ENCODE measurements around the gene NPLOC4.

The NPLOC4 gene

DNA sequence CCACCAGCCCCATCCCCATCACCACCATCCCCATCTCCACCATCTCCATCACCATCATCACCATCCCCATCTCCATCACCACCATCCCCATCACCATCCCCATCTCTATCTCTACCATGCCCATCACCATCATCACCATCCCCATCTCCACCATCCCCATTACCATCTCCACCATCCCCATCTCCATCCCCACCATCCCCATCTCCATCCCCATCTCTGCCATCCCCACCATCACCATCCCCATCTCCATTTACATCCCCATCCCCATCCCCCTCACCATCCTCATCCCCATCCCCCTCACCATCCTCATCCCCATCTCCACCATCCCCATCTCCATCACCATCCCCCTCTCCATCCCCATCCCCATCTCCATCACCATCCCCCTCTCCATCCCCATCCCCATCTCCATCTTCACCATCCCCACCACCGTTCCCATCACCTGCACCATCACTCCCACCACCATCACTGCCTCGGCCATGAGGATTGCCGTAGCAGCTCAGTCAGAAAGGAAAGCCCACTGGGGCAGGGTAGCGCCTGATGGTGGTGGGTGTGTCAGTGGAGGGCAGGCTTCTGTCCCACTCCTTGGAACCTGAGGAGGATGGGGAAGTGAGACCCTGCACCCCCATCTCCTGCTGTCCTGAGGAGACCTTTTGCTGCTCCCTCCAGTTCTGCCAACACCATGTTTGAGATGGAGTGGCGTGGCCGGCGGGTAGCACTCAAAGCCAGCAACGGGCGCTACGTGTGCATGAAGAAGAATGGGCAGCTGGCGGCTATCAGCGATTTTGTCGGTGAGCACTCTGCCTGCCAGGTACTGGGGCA lies 101.2 kb downstream of the NPLOC4 start:
- Histone ChIP-seq H3K36me3 (peaks cover 8 to 31% (median 25%) of the 10 kb centered on the region in 3 donors), H3K4me3 (no peak overlapping the region), H3K9me3 (no peaks in the 10 kb centered on the region), H3K27me3 (peaks cover 0 to 15% of the 10 kb centered on the region in 2 donors), H3K27ac (no peak overlapping the region), H3K4me1 (peaks cover 0 to 20% (median 10%) of the 10 kb centered on the region in 4 donors)
- intact Hi-C loops (cut with DNase I; ENCODE audit: low total_unique reads): no loop called here
- TF ChIP-seq, protein P1, sequence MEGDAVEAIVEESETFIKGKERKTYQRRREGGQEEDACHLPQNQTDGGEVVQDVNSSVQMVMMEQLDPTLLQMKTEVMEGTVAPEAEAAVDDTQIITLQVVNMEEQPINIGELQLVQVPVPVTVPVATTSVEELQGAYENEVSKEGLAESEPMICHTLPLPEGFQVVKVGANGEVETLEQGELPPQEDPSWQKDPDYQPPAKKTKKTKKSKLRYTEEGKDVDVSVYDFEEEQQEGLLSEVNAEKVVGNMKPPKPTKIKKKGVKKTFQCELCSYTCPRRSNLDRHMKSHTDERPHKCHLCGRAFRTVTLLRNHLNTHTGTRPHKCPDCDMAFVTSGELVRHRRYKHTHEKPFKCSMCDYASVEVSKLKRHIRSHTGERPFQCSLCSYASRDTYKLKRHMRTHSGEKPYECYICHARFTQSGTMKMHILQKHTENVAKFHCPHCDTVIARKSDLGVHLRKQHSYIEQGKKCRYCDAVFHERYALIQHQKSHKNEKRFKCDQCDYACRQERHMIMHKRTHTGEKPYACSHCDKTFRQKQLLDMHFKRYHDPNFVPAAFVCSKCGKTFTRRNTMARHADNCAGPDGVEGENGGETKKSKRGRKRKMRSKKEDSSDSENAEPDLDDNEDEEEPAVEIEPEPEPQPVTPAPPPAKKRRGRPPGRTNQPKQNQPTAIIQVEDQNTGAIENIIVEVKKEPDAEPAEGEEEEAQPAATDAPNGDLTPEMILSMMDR (IDR thresholded peaks at IDR 0.05): no peak
- no peak for DNase-seq

DNA sequence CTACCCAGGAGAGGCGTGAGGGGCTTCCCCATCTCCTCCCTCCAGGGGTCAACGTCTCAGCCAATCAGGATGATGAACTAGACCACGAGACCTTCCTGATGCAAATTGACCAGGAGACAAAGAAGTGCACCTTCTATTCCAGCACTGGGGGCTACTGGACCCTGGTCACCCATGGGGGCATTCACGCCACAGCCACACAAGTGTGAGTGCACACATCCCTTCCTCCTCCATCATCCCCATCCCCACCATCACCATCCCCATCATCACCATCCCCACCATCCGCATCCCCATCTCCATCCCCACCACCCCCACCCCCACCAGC lies 101.9 kb downstream of the NPLOC4 start:
- intact Hi-C loops (cut with DNase I; ENCODE audit: low total_unique reads): no loop called here
- H3K27ac ChIP-seq: no peak overlapping the region
- peaks cover 3 to 23% (median 18%) of the 10 kb centered on the region in 3 donors for H3K36me3 ChIP-seq
- H3K4me3 ChIP-seq: no peak overlapping the region
- peaks cover 0 to 20% (median 10%) of the 10 kb centered on the region in 4 donors for H3K4me1 ChIP-seq
- TF ChIP-seq, protein P1 (IDR thresholded peaks at IDR 0.05): no peak
- H3K9me3 ChIP-seq: no peaks in the 10 kb centered on the region
- no peak for DNase-seq
- H3K27me3 ChIP-seq: peaks cover 0 to 15% of the 10 kb centered on the region in 2 donors

GRCh38 chr17:81534157-81535006 lies 102.5 kb downstream of the NPLOC4 start:
- no peak for DNase-seq
- Histone ChIP-seq H3K4me1 (peaks cover 0 to 20% (median 10%) of the 10 kb centered on the region in 4 donors), H3K27ac (no peak overlapping the region), H3K36me3 (peaks cover 0 to 18% (median 12%) of the 10 kb centered on the region in 3 donors), H3K27me3 (peaks cover 0 to 15% of the 10 kb centered on the region in 2 donors), H3K9me3 (no peaks in the 10 kb centered on the region), H3K4me3 (no peak overlapping the region)
- intact Hi-C loops (cut with DNase I; ENCODE audit: low total_unique reads): no loop called here
- TF ChIP-seq, protein P1 (IDR thresholded peaks at IDR 0.05): no peak

- intact Hi-C loops (cut with DNase I; ENCODE audit: low total_unique reads): no loop called here
- DNase-seq: no peak
- Histone ChIP-seq H3K4me1 (peaks cover 0 to 22% (median 10%) of the 10 kb centered on the region in 4 donors), H3K9me3 (no peaks in the 10 kb centered on the region), H3K27ac (no peak overlapping the region), H3K36me3 (peaks cover 0 to 9% (median 4%) of the 10 kb centered on the region in 3 donors), H3K4me3 (no peak overlapping the region), H3K27me3 (peaks cover 0 to 15% of the 10 kb centered on the region in 2 donors)
- TF ChIP-seq, protein P1 (IDR thresholded peaks at IDR 0.05): no peak
Observed at GRCh38 chr17:81533339-81534141, 103.4 kb downstream of the NPLOC4 start.

All from tibial artery (tissue), 4 donors.